SU-DHL-6 (cell line): ENCODE results near the gene ACVR2A.

Experiments
- EZH2phosphoT487 ChIP-seq: fragments of 200-600 bp; sonication (generic), shearing (Covaris generic); conservative IDR thresholded peaks from 2 replicates; pipeline ENCODE4 v1.6.1; 2018; ENCODE audit warnings: mild to moderate bottlenecking, antibody characterized with exemption, low read length, moderate library complexity, mixed read lengths
- TF ChIP-seq, protein P1 (sequence below): fragments of 200-600 bp; sonication (generic); IDR thresholded peaks from one replicate; pipeline ENCODE4 v1.5.1; 2017; ENCODE audit warnings: antibody characterized with exemption, mild to moderate bottlenecking, low read length, moderate library complexity; ENCODE audit not compliant: insufficient read depth, poor library complexity, severe bottlenecking

DNA sequence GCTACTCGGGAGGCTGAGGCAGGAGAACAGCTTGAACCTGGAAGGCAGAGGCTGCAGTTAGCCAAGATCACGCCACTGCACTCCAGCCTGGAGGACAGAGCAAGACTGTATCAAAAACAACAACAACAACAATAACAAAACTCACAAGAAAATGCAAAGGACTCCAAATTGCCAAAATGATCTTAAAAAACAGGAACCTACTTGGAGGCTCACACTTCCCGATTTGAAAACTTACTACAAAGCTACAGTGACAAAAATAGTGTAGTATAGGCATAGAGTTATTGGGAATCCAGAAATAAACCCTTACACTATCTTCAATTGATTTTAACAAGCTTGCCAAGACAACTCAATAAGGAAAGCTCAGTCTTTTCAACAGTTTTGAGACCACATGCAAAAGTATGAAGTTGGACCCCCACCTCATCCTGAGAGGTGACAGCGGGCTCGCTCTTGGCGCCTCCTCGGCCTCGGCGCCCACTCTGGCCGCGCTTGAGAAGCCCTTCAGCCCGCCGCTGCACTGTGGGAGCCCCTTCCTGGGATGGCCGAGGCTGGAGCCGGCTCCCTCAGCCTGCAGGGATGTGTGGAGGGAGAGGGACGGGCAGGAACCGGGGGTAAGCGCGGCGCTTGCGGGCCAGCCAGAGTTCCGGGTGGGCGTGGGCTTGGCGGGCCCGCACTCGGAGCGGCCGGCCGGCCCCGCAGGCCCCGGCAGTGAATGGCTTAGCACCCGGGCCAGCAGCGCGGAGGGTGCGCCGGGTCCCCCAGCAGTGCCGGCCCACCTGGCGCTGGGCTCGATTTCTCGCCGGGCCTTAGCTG, 18.3 kb upstream of the ACVR2A start:
- TF ChIP-seq, protein P1, sequence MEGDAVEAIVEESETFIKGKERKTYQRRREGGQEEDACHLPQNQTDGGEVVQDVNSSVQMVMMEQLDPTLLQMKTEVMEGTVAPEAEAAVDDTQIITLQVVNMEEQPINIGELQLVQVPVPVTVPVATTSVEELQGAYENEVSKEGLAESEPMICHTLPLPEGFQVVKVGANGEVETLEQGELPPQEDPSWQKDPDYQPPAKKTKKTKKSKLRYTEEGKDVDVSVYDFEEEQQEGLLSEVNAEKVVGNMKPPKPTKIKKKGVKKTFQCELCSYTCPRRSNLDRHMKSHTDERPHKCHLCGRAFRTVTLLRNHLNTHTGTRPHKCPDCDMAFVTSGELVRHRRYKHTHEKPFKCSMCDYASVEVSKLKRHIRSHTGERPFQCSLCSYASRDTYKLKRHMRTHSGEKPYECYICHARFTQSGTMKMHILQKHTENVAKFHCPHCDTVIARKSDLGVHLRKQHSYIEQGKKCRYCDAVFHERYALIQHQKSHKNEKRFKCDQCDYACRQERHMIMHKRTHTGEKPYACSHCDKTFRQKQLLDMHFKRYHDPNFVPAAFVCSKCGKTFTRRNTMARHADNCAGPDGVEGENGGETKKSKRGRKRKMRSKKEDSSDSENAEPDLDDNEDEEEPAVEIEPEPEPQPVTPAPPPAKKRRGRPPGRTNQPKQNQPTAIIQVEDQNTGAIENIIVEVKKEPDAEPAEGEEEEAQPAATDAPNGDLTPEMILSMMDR: no peak
- no peak for TF ChIP-seq EZH2phosphoT487
